ENCODE data around the gene GLOD4.
"Not testable (repeated sequence)": the region's sequence is repeated elsewhere in the genome, so short reads cannot be mapped to it uniquely, and the experiment has no call there.

The GLOD4 gene

GRCh38 chr17:773467-774312, 8.4 kb downstream of the GLOD4 start:
- no peak for TF ChIP-seq CTCF (IDR thresholded peaks at IDR 0.05; ENCODE audit: extremely low read depth, insufficient read depth, missing control alignments)
- in situ Hi-C loops (cut with MboI; ENCODE audit: low pct_unique_long_range_greater_than_20kb, low sequenced_read_pairs, unreplicated experiment): no loop called here
- DNase-seq (ENCODE audit: low spot score): no peak

GRCh38 chr17:773016-773415, 9.1 kb downstream of the GLOD4 start:
- no peak for TF ChIP-seq CTCF (IDR thresholded peaks at IDR 0.05; ENCODE audit: extremely low read depth, insufficient read depth, missing control alignments)
- in situ Hi-C loops (cut with MboI; ENCODE audit: low pct_unique_long_range_greater_than_20kb, low sequenced_read_pairs, unreplicated experiment): no loop called here

GRCh38 chr17:767076-767475, 15.0 kb downstream of the GLOD4 start:
- no peak for DNase-seq (ENCODE audit: low spot score)
- TF ChIP-seq CTCF (IDR thresholded peaks at IDR 0.05; ENCODE audit: extremely low read depth, insufficient read depth, missing control alignments): no peak
- in situ Hi-C loops (cut with MboI; ENCODE audit: low pct_unique_long_range_greater_than_20kb, low sequenced_read_pairs, unreplicated experiment): no loop called here

More at GRCh38 chr17:773016-773415, 9.1 kb downstream of the GLOD4 start:
- DNase-seq (ENCODE audit: low spot score): no peak

- TF ChIP-seq CTCF (IDR thresholded peaks at IDR 0.05; ENCODE audit: extremely low read depth, insufficient read depth, missing control alignments): no peak
- DNase-seq (ENCODE audit: low spot score): no peak
- in situ Hi-C loops (cut with MboI; ENCODE audit: low pct_unique_long_range_greater_than_20kb, low sequenced_read_pairs, unreplicated experiment): no loop called here
Observed at GRCh38 chr17:760371-760770, 21.7 kb downstream of the GLOD4 start.

GRCh38 chr17:759964-760363, 22.1 kb downstream of the GLOD4 start:
- no peak for DNase-seq (ENCODE audit: low spot score)
- TF ChIP-seq CTCF (IDR thresholded peaks at IDR 0.05; ENCODE audit: extremely low read depth, insufficient read depth, missing control alignments): no peak
- in situ Hi-C loops (cut with MboI; ENCODE audit: low pct_unique_long_range_greater_than_20kb, low sequenced_read_pairs, unreplicated experiment): no loop called here

- DNase-seq (ENCODE audit: low spot score); in situ Hi-C loops (cut with MboI; ENCODE audit: low pct_unique_long_range_greater_than_20kb, low sequenced_read_pairs, unreplicated experiment): not testable (repeated sequence)
Observed at GRCh38 chr17:756010-756567, 26.0 kb downstream of the GLOD4 start.

- DNase-seq (ENCODE audit: low spot score); in situ Hi-C loops (cut with MboI; ENCODE audit: low pct_unique_long_range_greater_than_20kb, low sequenced_read_pairs, unreplicated experiment): not testable (repeated sequence)
Observed at GRCh38 chr17:755319-755961, 26.6 kb downstream of the GLOD4 start.

Measured in GM13977 (cell line).